Measurements from ENCODE around the gene SMG9. TPM values are rescaled to one million over a fixed set of nuclear protein-coding genes. Genes with fewer than 3 reads are reported as not detected.

Gene SMG9
- total RNA-seq, 6 experiments from 2014 or later = 6.5 to 13.5 (median 9.8) TPM

DNA sequence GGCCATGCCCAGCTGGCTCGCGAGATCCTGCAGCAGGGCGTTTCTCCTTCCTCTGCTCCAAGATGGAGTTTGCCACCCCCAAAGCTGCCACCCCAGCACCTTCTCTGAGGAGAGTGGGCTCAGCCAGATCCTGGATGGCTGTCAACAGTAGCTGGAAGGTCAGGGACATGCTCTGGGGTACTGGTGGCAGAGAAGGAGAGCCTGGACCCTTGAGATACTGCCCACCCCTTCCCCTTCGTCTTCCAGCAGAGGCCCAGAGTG lies 27.2 kb downstream of the SMG9 start:
- DNase-seq (no peak), ATAC-seq (no peak)
- H3K4me3 ChIP-seq = no peak overlapping the region
- H3K27me3 ChIP-seq = no peaks in the 10 kb centered on the region
- no peaks in the 10 kb centered on the region for H3K9me3 ChIP-seq
- WGBS (ENCODE audit: insufficient coverage, low coverage, low lambda C conversion rate, missing lambda C conversion rate) = 69% methylated on average over 3 of the region's 4 CpGs
- no peak overlapping the region for H3K27ac ChIP-seq
- H3K36me3 ChIP-seq = peaks cover 0 to 15% (median under 1%) of the 10 kb centered on the region in 4 donors
- no peak for TF ChIP-seq POLR2A (IDR thresholded peaks at IDR 0.05)
- TF ChIP-seq, protein P1, sequence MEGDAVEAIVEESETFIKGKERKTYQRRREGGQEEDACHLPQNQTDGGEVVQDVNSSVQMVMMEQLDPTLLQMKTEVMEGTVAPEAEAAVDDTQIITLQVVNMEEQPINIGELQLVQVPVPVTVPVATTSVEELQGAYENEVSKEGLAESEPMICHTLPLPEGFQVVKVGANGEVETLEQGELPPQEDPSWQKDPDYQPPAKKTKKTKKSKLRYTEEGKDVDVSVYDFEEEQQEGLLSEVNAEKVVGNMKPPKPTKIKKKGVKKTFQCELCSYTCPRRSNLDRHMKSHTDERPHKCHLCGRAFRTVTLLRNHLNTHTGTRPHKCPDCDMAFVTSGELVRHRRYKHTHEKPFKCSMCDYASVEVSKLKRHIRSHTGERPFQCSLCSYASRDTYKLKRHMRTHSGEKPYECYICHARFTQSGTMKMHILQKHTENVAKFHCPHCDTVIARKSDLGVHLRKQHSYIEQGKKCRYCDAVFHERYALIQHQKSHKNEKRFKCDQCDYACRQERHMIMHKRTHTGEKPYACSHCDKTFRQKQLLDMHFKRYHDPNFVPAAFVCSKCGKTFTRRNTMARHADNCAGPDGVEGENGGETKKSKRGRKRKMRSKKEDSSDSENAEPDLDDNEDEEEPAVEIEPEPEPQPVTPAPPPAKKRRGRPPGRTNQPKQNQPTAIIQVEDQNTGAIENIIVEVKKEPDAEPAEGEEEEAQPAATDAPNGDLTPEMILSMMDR (IDR thresholded peaks at IDR 0.05) = no peak
- no peaks in the 10 kb centered on the region for H3K4me1 ChIP-seq
- intact Hi-C loops (cut with DNase I) = no loop called here

DNA sequence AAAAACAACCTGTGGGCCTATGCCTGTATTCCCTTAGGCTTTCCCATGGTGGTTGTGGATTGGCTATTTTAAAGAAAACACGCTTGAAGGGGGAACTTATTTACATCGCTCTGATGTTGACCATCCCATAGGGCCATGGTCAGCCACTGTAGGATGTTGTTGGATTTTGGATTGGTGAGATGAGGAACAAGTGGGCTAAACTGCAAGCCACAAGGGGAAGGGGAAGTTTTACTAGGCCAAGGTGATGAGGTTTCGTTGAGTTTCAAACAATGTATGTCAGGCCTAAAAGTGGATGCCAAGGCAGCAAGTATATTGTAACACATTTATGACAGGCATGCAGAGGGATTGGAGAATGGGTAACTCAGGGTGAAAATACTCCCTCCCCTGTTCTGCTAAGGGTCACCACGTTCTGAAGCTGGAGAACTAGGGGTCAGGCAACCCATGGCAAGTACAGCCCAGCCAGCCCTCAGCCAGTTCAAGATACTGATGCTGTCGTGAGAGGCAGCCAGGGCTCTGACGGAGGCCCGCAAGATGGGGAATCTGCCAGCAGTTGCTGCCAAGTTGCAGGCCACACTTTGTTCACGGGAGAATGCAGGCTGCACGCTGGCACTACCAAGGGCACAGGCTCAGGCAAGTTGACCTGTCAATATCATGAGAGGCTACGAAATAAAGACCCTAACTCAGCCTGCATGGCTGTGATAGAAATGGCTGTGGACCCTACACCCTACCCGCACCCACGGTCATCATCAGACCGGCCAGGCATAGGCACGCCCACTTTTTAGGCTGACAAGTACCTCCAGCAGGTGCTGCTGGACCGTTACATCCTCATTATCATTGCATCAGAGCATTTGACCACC lies 27.8 kb downstream of the SMG9 start:
- H3K4me3 ChIP-seq = no peak overlapping the region
- intact Hi-C loops (cut with DNase I) = no loop called here
- ATAC-seq (peak in 2 of 4 donors; percentile 21 to 36), DNase-seq (no peak)
- TF ChIP-seq, protein P1 (IDR thresholded peaks at IDR 0.05) = no peak
- no peak for TF ChIP-seq POLR2A (IDR thresholded peaks at IDR 0.05)
- H3K4me1 ChIP-seq = no peaks in the 10 kb centered on the region
- no peaks in the 10 kb centered on the region for H3K9me3 ChIP-seq
- peaks cover 0 to 10% (median 0%) of the 10 kb centered on the region in 4 donors for H3K36me3 ChIP-seq
- H3K27me3 ChIP-seq = no peaks in the 10 kb centered on the region
- WGBS (ENCODE audit: insufficient coverage, low coverage, low lambda C conversion rate, missing lambda C conversion rate) = 49% methylated on average over 7 of the region's 15 CpGs
- H3K27ac ChIP-seq = no peak overlapping the region

DNA sequence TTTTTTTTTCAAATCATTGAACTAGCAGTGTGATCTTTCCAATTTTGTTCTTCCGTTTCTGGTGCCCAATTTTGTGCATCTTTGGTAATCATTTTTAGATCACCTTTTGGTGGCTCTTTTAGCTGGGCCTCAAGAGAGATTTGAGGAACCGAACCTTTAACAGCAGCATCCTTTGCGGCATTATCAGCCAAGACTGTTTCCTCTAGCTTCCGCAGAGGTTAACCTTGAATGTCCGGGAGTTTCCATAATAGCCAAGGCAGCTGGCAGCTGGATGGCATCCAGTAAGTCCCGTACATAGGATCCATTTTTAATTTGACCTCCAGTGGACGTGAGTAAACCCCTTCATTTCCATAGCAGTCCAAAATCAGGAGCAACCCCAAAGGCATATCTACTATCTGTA lies 29.3 kb downstream of the SMG9 start:
- Histone ChIP-seq H3K36me3 (no peaks in the 10 kb centered on the region), H3K27me3 (no peaks in the 10 kb centered on the region), H3K4me3 (no peak overlapping the region), H3K9me3 (no peaks in the 10 kb centered on the region), H3K4me1 (no peaks in the 10 kb centered on the region), H3K27ac (no peak overlapping the region)
- DNase-seq (no peak), ATAC-seq (peak in 2 of 4 donors; percentile 11 to 44)
- intact Hi-C loops (cut with DNase I) = no loop called here
- TF ChIP-seq, protein P1 (IDR thresholded peaks at IDR 0.05) = no peak
- no peak for TF ChIP-seq POLR2A (IDR thresholded peaks at IDR 0.05)
- WGBS (ENCODE audit: insufficient coverage, low coverage, low lambda C conversion rate, missing lambda C conversion rate) = 28% methylated on average over 7 of the region's 7 CpGs

DNA sequence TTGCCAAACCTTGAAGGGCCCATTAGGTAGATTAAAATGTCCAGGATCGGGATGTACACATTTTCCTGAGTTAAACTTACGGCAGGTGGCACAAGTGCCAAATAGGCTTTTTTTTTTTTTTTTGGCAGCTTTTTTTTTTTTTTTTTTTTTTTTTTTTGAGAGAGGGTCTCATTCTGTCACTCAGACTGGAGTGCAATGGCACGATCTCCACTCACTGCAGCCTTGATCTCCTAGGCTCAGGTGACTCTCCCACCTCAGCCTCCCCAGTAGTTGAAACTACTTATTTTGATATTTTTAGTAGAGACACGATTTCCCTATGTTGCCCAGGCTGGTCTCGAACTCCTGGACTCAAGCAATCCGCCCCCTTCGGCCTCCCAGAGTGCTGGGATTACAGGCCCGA lies 29.9 kb downstream of the SMG9 start:
- H3K27me3 ChIP-seq = no peaks in the 10 kb centered on the region
- 77% methylated on average over 4 of the region's 8 CpGs for WGBS (ENCODE audit: insufficient coverage, low coverage, low lambda C conversion rate, missing lambda C conversion rate)
- H3K9me3 ChIP-seq = no peaks in the 10 kb centered on the region
- H3K4me1 ChIP-seq = no peaks in the 10 kb centered on the region
- intact Hi-C loops (cut with DNase I) = no loop called here
- DNase-seq (no peak), ATAC-seq (no peak)
- H3K27ac ChIP-seq = no peak overlapping the region
- H3K4me3 ChIP-seq = no peak overlapping the region
- TF ChIP-seq, protein P1 (IDR thresholded peaks at IDR 0.05) = no peak
- TF ChIP-seq POLR2A (IDR thresholded peaks at IDR 0.05) = no peak
- H3K36me3 ChIP-seq = no peaks in the 10 kb centered on the region

Measured in right lobe of liver (tissue), 6 donors.